ENCODE data around the gene RB1.

RB1 gene

DNA sequence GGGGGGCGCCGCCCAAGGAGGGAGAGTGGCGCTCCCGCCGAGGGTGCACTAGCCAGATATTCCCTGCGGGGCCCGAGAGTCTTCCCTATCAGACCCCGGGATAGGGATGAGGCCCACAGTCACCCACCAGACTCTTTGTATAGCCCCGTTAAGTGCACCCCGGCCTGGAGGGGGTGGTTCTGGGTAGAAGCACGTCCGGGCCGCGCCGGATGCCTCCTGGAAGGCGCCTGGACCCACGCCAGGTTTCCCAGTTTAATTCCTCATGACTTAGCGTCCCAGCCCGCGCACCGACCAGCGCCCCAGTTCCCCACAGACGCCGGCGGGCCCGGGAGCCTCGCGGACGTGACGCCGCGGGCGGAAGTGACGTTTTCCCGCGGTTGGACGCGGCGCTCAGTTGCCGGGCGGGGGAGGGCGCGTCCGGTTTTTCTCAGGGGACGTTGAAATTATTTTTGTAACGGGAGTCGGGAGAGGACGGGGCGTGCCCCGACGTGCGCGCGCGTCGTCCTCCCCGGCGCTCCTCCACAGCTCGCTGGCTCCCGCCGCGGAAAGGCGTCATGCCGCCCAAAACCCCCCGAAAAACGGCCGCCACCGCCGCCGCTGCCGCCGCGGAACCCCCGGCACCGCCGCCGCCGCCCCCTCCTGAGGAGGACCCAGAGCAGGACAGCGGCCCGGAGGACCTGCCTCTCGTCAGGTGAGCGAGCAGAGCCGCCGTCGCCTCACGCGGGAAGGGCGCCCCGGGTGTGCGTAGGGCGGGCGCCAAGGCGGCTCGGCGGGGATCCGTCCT lies at the start of gene RB1:
Gene RB1 (plus strand): TSS at position 393 of the 784 bp plus-strand sequence. CDS start 162 bp downstream, at position 555.
- peak; percentile 54 for DNase-seq

DNA sequence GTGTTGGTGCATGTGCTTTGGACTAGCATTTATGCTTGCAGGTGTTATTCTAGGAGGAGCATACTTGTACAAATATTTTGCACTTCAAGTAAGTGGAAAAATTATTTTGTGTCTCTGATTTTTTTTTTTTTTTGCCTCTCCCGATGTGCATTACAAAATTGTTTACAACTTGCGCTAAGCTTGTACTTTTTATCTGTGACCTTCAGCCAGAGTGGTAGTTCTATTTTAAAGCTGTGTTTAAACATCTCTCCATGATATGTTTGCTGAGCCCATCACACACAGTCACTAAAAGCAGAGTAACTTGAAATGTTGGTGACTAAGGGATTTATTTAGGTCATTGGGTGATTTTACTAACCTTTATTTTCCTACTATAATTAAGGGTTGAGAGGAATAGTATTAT lies 49.7 kb upstream of the RB1 start:
- DNase-seq = no peak

GRCh38 chr13:48255090-48255489 lies 48.5 kb upstream of the RB1 start:
- DNase-seq = no peak

DNA sequence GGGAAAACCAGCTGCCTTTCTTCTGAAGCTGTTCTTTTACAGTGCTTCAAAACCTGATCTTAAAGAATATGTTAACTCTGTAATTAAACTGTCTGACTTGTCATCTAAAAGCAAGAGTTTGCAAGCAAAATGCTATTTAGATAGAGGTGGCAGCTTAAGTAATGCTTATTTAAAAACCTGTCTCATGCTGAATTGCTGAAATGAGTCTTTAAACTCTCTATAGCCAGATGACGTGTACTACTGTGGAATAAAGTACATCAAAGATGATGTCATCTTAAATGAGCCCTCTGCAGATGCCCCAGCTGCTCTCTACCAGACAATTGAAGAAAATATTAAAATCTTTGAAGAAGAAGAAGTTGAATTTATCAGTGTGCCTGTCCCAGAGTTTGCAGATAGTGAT lies 47.6 kb upstream of the RB1 start:
- DNase-seq = no peak

GRCh38 chr13:48258002-48258401 lies 45.5 kb upstream of the RB1 start:
- no peak for DNase-seq

DNA sequence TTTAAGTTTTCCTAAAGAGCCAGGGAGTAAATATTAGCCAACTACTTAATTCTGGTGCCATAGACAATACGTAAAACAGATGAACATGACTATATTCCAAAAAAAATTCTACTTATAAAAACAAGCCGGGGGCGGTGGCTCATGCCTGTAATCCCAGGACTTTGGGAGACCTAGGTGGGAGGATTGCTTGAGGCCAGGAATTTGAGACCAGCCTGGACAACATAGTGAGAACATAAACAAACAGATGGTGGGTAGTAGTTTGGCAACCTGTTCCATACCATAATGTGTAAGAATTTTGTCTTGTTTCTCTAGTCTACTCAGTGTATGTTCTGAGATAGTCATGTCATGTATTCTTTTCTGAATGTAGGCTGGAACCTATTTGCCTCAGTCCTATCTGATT lies 45.1 kb upstream of the RB1 start:
- no peak for DNase-seq

GRCh38 chr13:48260970-48261369 lies 42.6 kb upstream of the RB1 start:
- no peak for DNase-seq

- no peak for DNase-seq
These were observed 40.4 kb upstream of the RB1 start for GRCh38 chr13:48263196-48263595.

GRCh38 chr13:48264058-48264457 lies 39.5 kb upstream of the RB1 start:
- no peak for DNase-seq

GRCh38 chr13:48265217-48265815 lies 38.2 kb upstream of the RB1 start:
- DNase-seq = no peak

DNA sequence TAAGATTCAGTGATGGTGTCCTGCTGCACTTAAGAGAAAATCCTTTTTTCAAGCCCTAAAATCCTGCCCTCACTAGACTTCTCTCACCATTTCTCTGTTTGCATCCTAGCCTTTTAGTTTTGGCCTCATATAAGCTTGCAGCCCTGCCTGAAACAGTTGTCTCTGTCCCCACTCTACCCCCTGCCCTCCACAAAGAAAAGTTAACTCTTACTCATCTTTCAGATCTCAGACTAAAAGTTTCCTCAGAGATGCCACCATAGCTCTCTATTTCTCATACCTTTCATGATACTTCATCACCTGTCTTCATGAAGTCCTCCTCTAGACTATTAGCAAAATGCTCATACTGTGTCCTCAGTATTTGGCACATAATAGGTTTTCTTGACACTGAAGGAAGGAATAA lies 37.4 kb upstream of the RB1 start:
- DNase-seq = no peak

DNA sequence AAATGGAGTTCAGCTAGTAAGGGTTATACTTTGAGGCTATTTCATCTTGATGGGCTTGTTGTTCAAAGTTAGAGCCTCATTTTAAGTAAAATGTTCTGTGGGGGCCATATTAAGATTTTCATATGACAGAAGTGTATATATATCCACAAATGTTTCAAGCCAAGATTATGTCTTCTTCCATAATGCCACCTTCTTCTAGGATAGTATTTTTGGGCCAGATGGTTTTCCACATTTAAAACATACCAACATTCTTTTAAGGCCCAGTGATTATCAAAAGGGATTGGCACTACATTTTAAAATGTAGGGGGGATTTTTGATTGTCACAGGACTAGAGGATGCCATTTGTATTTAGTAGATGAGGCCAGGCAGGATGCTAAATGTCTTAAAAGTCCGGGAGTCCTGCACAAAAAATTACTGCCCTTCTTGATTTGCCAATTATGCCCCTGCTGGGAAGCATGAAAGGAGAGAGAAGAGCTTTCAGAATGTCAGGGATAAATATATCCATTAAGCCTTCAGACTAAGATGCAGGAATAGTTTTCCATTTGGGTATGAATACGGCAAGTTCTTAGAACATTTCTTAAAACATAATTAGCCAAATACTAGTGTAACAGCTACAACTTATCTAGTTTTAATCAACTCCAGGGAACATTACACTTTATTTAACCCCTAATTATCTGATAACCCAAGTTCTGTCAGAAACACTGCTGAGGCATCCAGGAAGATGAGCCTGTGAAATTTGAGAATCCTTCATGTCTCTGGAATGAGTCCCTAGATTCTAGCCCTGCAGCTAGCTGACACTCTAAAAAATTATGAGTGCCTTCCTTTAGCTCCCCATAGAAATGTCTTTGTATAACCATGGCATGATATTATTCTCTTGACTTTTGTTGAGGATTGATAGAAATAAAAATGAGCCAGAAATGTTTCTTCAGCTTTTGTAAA lies 36.6 kb upstream of the RB1 start:
- no peak for DNase-seq

DNA sequence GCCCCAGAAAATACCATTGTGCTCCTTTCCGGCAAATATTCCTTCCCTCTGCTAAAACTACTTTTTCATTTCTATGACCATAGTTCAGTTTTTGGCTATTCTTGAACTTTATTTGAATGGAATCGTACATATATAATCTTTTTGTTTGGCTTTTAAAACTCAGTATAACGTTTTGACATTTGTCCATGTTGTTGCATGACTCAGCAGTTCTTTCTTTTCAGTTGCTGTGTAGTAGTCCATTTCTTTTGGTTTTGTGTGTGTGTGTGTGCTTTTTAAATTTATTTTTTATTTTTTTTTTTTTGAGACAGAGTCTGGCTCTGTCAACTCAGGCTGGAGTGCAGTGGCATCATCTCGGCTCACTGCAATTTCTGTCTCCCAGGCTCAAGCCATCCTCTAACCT lies 35.5 kb upstream of the RB1 start:
- no peak for DNase-seq

- no peak for DNase-seq
These were observed 30.2 kb upstream of the RB1 start for GRCh38 chr13:48273346-48273745.

- DNase-seq = no peak
These were observed 28.0 kb upstream of the RB1 start for GRCh38 chr13:48275507-48275906.

- no peak for DNase-seq
These were observed 24.7 kb upstream of the RB1 start for GRCh38 chr13:48278806-48279205.

GRCh38 chr13:48281556-48281955 lies 22.0 kb upstream of the RB1 start:
- no peak for DNase-seq

- DNase-seq = no peak
These were observed 11.8 kb upstream of the RB1 start for GRCh38 chr13:48291730-48292129.

DNA sequence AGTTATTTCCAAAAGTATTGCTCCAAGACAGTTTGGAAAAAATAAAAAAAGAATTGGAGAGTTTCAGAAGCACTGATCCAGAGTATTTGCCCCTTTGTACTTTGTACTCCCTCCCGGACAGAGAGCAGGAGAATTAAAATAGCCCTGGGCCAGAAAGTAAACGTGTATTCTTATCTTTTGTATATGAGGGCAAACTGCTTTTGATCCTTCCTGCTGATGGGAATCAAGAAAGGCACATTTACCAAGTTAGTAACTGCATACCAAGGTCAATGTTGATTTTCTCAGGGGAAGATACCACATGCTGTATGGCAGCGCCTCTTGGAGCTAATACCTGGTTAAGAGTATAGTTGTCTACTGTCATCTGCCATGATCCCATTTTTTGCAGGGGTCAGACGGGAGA lies 10.9 kb upstream of the RB1 start:
- no peak for DNase-seq

- no peak for DNase-seq
These were observed 8.9 kb upstream of the RB1 start for GRCh38 chr13:48294653-48295052.

DNA sequence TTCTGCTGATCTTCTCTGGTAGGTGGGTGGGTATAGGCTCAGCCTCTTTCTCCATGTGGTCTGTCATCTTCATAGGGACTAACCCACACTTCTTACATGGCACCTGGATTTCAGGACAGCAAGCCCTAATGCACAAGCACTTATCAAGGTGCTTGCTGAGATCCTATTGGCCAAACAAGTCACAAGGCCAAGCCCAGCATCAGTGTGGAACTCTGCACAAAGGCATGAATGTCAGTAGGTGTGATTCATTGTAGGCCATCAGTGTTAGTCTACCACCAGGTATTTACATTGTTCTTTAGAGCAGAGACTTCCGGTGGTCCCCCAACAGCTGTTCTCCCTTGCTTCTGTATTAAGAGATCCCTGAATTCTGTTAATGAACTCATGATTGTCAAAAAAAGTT lies 8.3 kb upstream of the RB1 start:
- no peak for DNase-seq

DNA sequence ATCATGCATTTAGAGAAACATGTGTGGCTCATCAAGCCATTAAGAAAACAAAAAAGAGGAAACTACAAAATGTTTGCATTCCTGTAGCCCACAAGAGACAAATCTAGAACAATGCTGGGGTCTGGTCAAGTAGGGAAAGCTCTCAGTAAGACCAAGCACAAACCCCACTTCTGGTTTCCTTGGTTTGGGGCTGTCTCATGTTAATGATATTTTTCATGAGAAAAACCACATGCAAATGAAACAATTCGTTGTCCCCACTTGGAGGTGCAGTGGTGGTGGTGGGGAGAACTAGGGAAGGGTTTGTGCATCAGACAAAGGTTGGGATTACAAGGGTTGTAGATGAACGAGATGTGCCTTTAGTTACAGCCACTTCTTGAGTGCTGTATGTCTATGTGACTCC lies 7.0 kb upstream of the RB1 start:
- DNase-seq = no peak

DNA sequence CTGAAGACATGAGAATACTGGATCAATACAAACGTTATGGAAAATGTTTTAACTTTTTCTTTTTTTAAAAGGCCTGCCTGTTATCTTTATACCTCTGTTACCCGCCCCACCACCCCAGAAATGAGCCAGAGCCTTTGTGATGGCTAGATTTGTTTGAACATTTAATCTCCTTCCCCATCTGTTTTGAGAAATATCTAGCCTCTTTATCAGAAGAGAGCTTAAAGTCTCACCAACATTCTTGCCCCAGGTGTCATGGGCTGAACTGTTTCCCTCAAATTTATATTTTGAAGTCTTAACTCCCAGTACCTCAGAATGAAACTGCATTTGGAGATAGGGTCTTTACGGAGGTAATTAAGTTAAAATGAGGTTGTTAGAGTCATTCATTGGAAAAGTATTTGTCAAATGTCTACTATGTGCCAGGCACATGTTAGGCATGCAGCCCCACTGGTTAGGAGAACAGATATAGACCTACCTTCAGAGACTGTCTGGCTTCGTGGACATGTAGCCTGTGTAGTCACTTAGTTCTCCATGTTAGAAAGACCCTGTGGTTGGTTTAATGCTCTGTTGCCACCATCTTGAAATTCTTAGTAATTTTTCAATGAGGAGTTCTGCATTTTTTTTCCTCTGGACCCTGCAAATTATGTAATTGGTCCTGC lies 6.3 kb upstream of the RB1 start:
- no peak for DNase-seq

All from DMS 273 treated with DMSO at 0.1 percent for 48 hours (cell line).